Lung microvascular endothelial cell (primary cell): ENCODE data around the gene PALB2. TPM values are rescaled to one million over a fixed set of nuclear protein-coding genes. Genes with fewer than 3 reads are reported as not detected.
"Not testable (repeated sequence)": the region's sequence is repeated elsewhere in the genome, so short reads cannot be mapped to it uniquely, and the experiment has no call there.

Experiments
- DNase-seq, 2 donors: peaks; one replicate each; pipeline versions ENCODE4 v3.0.0 to v3.0.0-alpha.2; 2010; ENCODE audit warnings: low read depth in 2 of 2
- total RNA-seq: library from RNA; depleted of rRNA; stranded (reverse); fragments of >200 nt; gene quantifications from 2 replicates; pipeline ENCODE4 v1.2.1, GENCODE V29; 2014

PALB2 gene
- total RNA-seq, 1 donor from 2014 or later: 6.2 TPM

DNA sequence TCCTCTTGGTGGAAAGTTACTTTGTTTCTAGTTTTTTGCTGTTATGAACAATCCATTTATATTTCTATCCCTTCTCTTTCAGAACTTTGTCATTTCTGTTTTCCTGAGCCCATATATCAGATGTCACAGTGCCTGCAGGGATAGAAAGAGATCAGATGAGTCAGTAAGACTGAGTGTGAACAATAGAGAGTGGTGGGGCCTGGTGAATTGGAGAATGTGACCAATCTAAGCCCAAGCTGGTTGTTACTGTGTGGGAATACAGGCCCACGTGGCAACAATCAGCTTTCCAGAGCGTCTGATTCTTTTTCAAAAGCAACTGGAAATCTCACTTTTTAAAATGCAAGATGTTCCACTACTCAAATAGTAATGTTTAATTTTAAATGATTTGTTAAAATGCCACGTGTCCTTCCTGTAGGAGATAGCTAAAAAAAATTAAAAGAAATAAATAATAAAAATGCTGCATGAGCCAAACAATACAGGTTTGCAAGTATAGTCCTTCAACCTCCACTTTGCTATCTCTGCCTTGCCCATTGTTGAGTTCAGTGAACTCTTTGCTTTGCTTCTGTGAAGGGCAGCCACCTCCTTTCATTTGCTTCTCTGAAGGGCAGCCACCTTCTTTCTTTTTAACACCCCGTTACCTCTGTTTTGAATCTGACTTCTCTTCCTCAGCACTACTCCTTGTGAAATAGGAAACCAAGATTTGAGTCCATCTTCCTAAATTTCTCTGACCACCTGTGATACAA is 9.7 kb upstream of the PALB2 start:
- DNase-seq: peak; percentile 67 to 75

- peak; percentile 1 to 10 for DNase-seq
Measured at GRCh38 chr16:23642246-23642774, 1.2 kb upstream of the PALB2 start.

DNA sequence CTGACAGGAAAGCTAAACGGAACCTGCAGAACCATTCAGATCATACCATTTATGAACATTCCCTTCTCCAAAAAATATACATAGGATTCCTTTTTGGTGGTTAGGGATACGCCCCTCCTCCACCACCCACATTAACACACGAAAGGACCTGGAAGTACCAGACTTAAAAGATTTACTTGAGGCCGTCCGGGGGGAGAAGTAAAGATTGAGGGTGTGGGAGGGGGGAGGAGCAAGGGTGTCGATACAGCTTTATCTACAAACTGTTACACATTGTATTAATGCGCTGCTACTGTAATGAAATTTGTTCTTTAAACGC is 537 bp downstream of the PALB2 start:
- peak in 1 of 2 donors; percentile 3 for DNase-seq

DNA sequence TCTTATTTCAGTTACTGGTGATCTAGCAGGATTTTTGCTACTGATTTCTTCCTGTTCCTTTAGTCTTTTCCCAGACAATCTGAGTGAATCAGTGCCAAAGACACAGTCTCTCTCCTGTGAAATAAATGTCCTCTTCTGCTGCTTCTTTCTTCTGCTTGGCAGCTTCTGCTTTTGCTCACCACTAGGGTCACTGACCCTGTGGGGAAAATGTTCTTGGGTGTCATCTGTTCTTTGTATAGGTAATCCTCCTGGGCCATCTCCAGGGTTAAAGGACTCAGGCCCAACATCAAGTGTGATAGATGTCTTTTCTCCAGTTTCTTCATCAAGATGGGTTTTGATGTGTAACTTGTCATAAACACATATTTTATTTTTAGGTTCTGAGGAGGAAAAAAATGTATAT is 5.2 kb downstream of the PALB2 start:
- no peak for DNase-seq

DNA sequence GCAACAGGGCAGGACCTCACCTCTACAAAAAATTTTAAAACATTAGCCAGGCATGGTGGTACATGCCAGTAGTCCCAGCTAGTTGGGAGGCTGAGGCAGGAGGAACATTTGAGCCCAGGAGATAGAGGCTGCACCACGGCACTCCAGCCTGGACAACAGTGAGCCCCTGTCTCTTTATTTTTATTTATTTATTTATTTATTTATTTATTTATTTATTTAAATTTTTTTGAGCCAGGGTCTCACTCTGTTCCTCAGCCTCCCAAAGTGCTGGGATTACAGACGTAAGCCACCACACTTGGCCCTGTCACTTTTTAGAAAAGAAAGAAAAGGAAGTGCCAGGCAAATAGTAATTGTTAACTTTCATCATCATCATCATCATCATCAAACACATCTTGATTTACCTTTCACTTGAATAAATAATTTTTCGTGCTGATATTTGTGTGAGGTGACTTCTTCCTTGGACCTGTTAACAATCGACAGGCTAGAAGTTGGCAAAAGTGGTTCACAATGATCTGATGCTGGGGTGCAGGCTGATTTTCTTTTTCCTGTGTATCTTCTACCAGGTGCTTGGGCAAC is 6.6 kb downstream of the PALB2 start:
- no peak for DNase-seq

GRCh38 chr16:23631874-23632273 is 9.2 kb downstream of the PALB2 start:
- not testable (repeated sequence) for DNase-seq

DNA sequence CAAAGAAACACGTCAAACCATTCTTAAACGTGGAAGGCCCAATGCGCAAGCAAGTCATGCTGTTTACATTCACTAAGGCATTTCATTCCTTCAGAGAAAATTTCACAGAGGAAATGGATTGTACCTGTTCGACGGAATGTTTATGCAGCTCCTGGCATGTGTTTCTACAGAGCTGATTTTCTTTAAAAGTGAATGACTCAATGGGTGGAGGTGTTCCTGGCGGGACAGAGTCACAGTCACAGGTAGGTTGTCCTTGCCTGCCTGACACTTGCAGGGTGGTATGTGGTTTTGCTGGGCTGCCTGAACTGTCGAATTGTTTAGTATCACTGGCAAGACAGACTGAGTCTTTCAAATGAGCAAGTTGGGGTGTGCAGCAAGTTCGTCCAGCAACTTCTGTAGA is 11.6 kb downstream of the PALB2 start:
- DNase-seq: no peak

DNA sequence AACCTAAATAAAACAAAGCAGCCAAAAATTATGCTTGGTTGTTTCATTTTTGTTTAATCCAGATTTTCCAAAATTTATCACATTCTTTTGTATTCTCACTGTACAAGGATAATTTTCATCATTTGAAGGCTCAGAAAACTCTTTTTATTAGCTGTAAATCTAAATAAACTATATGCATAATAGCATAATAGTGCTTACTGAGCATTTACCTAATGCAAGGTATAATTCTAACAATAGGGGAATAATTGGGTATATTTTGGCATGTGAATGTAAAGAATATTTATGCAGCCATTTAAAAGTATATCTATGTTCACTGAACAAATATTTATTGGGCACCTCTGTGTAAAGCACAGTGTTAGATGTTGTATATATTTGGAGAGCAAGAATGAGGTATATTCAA is 17.0 kb downstream of the PALB2 start:
- DNase-seq: no peak

- peak in 1 of 2 donors; percentile 14 for DNase-seq
Measured at GRCh38 chr16:23615805-23616204, 25.3 kb downstream of the PALB2 start.

DNA sequence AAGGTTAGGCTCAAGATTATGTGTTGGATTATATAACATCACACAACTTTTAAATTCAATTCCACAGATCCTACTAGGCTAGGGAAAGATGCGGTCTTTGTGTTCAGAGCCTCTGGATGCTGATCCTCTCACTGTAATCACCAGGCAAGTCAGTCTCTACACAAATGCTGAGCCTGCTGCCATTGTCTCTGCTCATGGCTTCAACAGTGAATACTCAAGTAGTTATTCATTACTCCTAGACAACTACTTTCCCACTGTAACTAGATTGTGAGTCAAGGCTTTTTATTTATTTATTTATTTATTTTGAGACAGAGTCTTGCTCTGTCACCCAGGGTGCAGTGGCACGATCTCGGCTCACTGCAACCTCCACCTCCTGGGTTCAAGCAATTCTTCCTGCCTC is 29.2 kb downstream of the PALB2 start:
- no peak for DNase-seq

DNA sequence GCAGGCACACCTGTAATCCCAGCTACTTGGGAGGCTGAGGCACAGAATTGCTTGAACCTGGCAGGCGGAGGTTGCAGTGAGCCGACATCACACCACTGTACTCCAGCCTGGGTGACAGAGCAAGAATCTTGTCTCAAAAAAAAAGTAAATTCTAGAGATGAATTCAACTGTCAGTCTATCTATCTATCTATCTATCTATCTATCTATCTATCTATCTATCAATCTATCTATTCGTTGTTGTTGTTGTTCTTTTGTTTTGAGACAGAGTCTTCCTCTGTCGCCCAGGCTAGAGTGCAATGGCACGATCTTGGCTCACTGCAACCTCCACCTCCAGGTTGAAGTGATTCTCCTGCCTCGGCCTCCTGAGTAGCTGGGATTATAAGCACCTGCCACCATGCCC is 30.2 kb downstream of the PALB2 start:
- not testable (repeated sequence) for DNase-seq

DNA sequence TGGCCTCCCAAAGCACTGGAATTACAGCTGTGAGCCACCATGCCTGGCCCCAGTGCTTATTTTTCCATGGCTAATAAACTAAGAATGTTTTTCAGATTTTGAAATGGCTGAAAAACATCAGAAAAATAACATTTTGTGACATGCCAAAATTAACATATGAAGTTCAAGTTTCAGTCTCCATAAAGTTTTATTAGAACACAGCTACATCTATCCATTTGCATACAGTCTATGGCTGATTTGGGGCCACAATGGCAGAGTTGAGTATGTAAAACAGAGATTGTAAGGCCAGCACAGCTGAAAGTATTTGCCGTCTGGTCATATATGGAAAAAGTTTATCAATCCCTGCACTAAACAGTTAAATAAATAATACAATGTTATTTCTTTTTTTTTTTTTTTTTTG is 31.2 kb downstream of the PALB2 start:
- DNase-seq: no peak

DNA sequence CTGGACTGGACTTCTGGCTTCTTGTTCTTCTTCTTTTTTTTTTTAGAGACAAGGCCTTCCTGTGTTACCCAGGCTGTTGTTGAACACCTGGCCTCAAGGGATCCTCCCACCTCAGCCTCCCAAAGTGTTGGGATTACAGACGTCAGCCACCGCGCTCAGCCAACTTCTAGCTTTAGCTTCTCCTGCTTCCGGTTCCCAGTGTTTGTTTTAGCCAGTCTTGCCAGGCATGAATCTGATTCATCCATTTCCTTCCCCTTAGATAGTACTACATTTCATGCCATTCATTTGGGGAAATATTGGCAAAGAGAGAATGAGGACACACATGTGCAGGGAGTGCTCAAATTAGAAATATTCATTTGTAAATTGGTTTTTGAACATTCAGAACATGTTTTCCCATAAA is 32.9 kb downstream of the PALB2 start:
- DNase-seq: peak; percentile 90 to 94

DNA sequence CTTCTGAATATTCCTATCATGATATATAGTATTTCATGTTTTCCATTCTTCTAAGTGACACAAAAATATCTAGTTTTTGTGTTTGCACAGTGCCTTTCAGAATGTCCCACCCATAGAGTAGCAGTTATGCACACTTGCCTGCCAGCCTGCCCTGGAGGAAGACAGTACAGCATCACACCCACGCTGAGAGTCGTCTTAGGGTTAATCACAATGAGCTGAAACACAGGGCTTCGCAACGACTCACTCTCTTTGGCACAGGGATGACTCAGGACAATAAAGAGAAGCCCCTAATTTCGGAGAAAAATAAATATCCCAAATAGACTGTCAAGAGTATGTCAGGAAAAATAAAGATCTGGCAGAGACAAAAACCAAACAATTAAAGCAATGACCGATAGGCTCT is 33.4 kb downstream of the PALB2 start:
- peak; percentile 24 to 54 for DNase-seq

DNA sequence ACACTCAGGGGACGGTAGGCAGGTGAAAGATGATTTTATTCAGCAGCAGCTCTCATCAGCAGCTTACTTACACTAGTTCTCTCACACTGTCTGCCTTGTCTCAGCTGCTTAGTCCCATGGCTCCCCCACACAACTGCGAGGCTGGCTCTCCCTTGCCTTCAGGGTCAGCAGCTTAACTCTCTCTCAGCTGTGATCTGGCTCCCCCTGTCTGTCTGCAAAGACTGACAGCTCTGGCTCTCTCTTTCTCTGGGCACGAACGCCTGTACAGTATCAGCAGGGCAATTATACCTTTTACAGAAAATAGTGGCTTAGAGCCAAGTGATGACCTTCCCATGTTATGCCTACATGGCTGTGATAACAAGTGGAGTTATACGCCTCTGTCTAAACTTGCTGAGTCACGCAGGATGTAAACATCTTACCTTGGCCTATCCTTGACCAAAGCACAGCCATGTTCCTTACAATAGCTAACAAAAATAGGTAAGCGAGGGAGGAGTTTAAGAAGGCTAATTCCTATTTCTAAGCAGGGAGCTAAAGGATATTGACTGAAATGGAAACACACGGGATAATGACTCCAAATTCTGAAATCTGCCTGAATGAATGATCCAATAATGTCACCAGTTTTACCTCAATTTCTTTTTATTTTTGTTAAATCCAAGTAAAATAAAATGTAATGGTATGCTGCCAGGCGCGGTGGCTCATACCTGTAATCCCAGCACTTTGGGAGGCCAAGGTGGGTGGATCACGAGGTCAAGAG is 43.9 kb downstream of the PALB2 start:
- DNase-seq: peak; percentile 25 to 70

DNA sequence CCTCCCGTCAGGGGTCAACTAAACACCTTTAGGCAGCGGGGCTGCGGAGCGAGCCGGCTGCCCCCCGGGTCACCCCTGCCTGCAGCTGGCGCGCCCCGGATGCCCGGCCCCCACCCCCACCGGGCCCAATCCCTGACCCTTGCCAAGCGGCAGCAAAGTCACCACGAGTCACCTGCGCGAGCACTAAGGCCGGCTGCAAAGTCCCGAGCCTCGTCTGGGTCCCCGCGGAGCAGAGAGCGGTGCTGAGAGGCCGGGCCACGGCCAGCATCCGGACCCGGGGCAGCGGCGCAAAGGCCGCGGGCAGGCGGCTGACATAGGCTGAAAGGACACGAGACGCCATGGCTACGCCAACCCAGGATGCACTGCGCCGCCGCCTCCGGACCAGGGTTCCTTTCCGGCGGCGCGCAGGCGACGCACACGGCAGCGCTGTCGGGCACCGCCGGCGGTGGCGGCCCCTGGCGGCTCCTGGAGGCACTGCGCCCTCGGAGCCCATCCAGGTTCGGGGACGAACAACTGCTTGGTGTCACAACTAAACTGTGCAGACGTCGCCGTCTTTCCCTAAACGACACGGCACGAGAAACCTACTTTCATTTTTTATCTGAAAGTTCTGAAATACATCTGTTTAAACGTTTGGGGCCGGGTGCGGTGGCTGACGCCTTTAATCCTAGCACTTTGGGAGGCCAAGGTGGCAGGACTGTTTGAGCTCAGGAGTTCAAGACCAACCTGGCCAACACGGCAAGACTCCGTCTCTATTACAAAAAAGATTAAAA is 45.0 kb downstream of the PALB2 start, which contains the start of gene NDUFAB1:
NDUFAB1 (minus strand) TSS at position 366 of the 770 bp plus-strand sequence; CDS start at position 340, 26 bp downstream.
- peak; percentile 91 to 93 for DNase-seq

- DNase-seq: peak; percentile 21 to 35
Measured at GRCh38 chr16:23595246-23595950, 45.7 kb downstream of the PALB2 start.

- no peak for DNase-seq
Measured at GRCh38 chr16:23594186-23594585, 46.9 kb downstream of the PALB2 start.

- no peak for DNase-seq
Measured at GRCh38 chr16:23590181-23590580, 50.9 kb downstream of the PALB2 start.

DNA sequence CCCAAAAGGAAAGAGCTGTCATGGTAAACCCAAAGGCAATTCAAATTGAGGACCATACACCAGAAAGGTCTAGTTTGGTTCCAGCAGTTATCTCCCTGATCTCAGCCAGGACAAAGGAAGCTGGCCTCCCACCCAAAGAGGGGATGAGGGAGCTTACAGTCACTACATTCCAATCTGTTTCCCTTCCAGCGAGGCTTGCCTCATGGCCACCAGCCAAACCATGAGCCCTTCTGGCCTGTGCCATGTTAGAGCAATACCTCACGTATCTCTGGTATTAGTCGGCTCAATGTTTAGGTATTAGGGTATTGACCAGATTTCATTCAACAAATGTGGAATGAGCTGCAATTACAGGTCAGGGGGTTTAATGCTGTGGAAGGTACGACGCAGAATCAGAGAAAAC is 53.4 kb downstream of the PALB2 start:
- peak; percentile 60 to 64 for DNase-seq
